Choroid plexus epithelial cell (primary cell): ENCODE data around the gene ZNF641.

ENCODE experiments used
- DNase-seq: peaks from one replicate; pipeline ENCODE4 v3.0.0-alpha.2; 2010; ENCODE audit warnings: low read depth
- H3K4me3 ChIP-seq: 2 replicates; pipeline ENCODE4 v1.5.1; 2011; ENCODE audit warnings: low read depth, mild to moderate bottlenecking, control low read depth, low read length, moderate library complexity
- CTCF ChIP-seq: conservative IDR thresholded peaks from 2 replicates; pipeline ENCODE4 v1.5.1; 2011; ENCODE audit warnings: low read depth, mild to moderate bottlenecking, control low read depth, inconsistent platforms, low read length, moderate library complexity

Gene ZNF641

GRCh38 chr12:48350249-48351021, at the start of gene ZNF641:
ZNF641 (minus strand) TSS chr12:48350919; CDS start chr12:48348090, 2,829 bp downstream.
- H3K4me3 ChIP-seq = peak within 1 kb of the TSS; percentile 76
- no peak for TF ChIP-seq CTCF
- peak; percentile 72 for DNase-seq

- no peak for TF ChIP-seq CTCF
- no peak overlapping the region for H3K4me3 ChIP-seq
- DNase-seq = peak; percentile 9
Measured at GRCh38 chr12:48390026-48390425, 39.3 kb upstream of the ZNF641 start.

- no peak for DNase-seq
Measured at GRCh38 chr12:48389409-48389808, 38.7 kb upstream of the ZNF641 start.

DNA sequence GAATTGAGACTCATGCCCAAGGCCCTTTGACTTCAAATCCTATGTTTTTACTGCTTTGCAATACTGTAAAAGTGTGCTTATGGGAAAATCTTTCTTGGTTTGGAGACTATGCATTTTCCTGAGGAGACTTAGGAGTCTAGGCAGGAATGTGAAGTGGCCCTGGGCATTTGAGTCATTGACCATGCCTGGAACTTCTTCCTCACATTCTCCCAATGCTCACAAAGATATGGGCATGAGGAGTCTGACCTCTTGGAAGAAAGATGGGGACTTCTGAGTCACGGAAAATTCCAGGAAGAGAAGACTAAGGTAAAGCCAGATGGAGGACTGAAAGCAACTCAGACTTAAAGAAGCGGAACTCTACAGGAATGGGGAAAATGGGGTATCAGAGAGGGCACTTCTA, 38.2 kb upstream of the ZNF641 start:
- no peak overlapping the region for H3K4me3 ChIP-seq
- no peak for TF ChIP-seq CTCF
- DNase-seq = no peak

More at GRCh38 chr12:48389409-48389808, 38.7 kb upstream of the ZNF641 start:
- no peak overlapping the region for H3K4me3 ChIP-seq
- no peak for TF ChIP-seq CTCF

- no peak overlapping the region for H3K4me3 ChIP-seq
- TF ChIP-seq CTCF = no peak
- peak; percentile 24 for DNase-seq
Measured at GRCh38 chr12:48388460-48388859, 37.7 kb upstream of the ZNF641 start.

DNA sequence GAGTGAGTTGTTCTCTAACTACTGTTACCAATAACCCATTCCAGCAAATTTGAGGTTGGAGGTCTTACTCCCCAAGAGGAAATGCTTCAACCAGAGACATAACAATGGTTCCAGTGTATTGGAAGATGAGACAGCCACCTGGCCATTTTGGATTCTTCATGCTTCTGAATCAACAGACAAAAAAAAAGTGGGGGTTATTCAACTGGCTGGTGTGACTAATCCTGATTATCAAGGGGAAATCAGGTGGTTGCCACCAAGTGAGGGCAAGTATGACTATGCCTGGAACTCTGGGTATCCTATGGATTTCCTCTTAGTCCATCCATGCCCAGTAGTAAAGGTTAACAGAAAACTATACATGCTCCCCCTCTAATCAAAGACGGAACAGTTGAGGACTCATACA, 29.9 kb upstream of the ZNF641 start:
- DNase-seq = no peak
- TF ChIP-seq CTCF = no peak
- no peak overlapping the region for H3K4me3 ChIP-seq

DNA sequence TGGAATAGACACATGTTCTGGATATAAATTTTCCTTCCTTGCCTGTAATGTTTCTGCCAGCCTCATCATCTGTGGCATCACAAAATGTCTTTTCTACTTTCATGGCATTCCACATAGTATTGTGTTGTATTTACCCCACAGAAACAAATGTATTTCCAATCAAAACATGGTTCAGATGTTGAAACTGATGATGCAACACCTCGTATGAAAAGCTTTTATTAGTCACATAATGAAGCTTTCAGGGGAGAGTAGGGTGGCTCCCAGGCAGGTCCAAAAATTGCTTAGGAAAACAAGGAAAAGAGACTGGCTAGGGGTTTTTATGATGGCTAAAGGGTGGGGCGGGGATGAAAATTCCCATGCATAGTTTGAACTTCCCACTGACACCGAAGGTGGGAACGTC, 29.1 kb upstream of the ZNF641 start:
- H3K4me3 ChIP-seq = no peak overlapping the region
- peak; percentile 7 for DNase-seq
- no peak for TF ChIP-seq CTCF
